ENCODE data around the gene SPATA13.
"Not testable (repeated sequence)": the region's sequence is repeated elsewhere in the genome, so short reads cannot be mapped to it uniquely, and the experiment has no call there.

Gene SPATA13

GRCh38 chr13:24323036-24323738 lies 162.7 kb downstream of the SPATA13 start:
- DNase-seq, result no peak

- DNase-seq, result no peak
Observed at GRCh38 chr13:24323739-24324075, 163.2 kb downstream of the SPATA13 start.

- DNase-seq, result not testable (repeated sequence)
Observed at GRCh38 chr13:24327598-24327997, 167.1 kb downstream of the SPATA13 start.

- DNase-seq, result no peak
Observed at GRCh38 chr13:24328145-24328544, 167.6 kb downstream of the SPATA13 start.

GRCh38 chr13:24338721-24339120 lies 178.2 kb downstream of the SPATA13 start:
- no peak for DNase-seq

GRCh38 chr13:24339937-24340607 lies 179.6 kb downstream of the SPATA13 start:
- no peak for DNase-seq

GRCh38 chr13:24340608-24340955 lies 180.1 kb downstream of the SPATA13 start:
- DNase-seq, result no peak

- no peak for DNase-seq
Observed at GRCh38 chr13:24341439-24341838, 180.9 kb downstream of the SPATA13 start.

GRCh38 chr13:24348385-24348784 lies 187.9 kb downstream of the SPATA13 start:
- no peak for DNase-seq

GRCh38 chr13:24348797-24349515 lies 188.4 kb downstream of the SPATA13 start:
- no peak for DNase-seq

- DNase-seq, result not testable (repeated sequence)
Observed at GRCh38 chr13:24349778-24350664, 189.5 kb downstream of the SPATA13 start.

GRCh38 chr13:24351423-24351822 lies 190.9 kb downstream of the SPATA13 start:
- no peak for DNase-seq

- DNase-seq, result no peak
Observed at GRCh38 chr13:24353736-24354135, 193.2 kb downstream of the SPATA13 start.

- no peak for DNase-seq
Observed at GRCh38 chr13:24355103-24355502, 194.6 kb downstream of the SPATA13 start.

- DNase-seq, result no peak
Observed at GRCh38 chr13:24356270-24356669, 195.8 kb downstream of the SPATA13 start.
